ENCODE data around the gene HSD17B2. TPM values are rescaled to one million over a fixed set of nuclear protein-coding genes. Genes with fewer than 3 reads are reported as not detected.

Gene HSD17B2
- total RNA-seq, 4 donors from 2014 or later, result 0.22 to 0.29 TPM; not detected in 2

- no peaks in the 10 kb centered on the region for H3K27me3 ChIP-seq
- TF ChIP-seq POLR2A (IDR thresholded peaks at IDR 0.05) (no peak), CTCF (IDR thresholded peaks at IDR 0.05 in 4 of 5, conservative IDR thresholded peaks at IDR 0.05 in 1 of 5) (no peak)
- in situ Hi-C loops (cut with MboI; ENCODE audit: low sequenced_read_pairs in 4 of 4), result no loop called here
- DNase-seq (no peak), ATAC-seq (no peak)
- no peaks in the 10 kb centered on the region for H3K4me1 ChIP-seq
- H3K36me3 ChIP-seq, result peaks cover 0 to 5% of the 10 kb centered on the region in 2 donors
- intact Hi-C loops (cut with DNase I; ENCODE audit: low total_unique reads), result no loop called here
- no peaks in the 10 kb centered on the region for H3K9me3 ChIP-seq
- H3K4me3 ChIP-seq, result no peak overlapping the region
- H3K27ac ChIP-seq, result no peak overlapping the region
These were observed 111.9 kb downstream of the HSD17B2 start for GRCh38 chr16:82146957-82147356.

- no peak overlapping the region for H3K27ac ChIP-seq
- peaks cover 0 to 5% of the 10 kb centered on the region in 2 donors for H3K36me3 ChIP-seq
- no peak for DNase-seq
- intact Hi-C loops (cut with DNase I; ENCODE audit: low total_unique reads), result no loop called here
- TF ChIP-seq POLR2A (IDR thresholded peaks at IDR 0.05), result no peak
- TF ChIP-seq CTCF (IDR thresholded peaks at IDR 0.05 in 4 of 5, conservative IDR thresholded peaks at IDR 0.05 in 1 of 5), result no peak
- no peak for ATAC-seq
- in situ Hi-C loops (cut with MboI; ENCODE audit: low sequenced_read_pairs in 4 of 4), result no loop called here
- no peaks in the 10 kb centered on the region for H3K27me3 ChIP-seq
- H3K9me3 ChIP-seq, result no peaks in the 10 kb centered on the region
- H3K4me3 ChIP-seq, result no peak overlapping the region
- H3K4me1 ChIP-seq, result no peaks in the 10 kb centered on the region
These were observed 112.5 kb downstream of the HSD17B2 start for GRCh38 chr16:82147546-82147945.

Other genes with a start within 250 kb of the HSD17B2 start
- gene SDR42E1, start 23.8 kb upstream of the HSD17B2 start, total RNA-seq, result under 1 TPM in 1 of 4 donors, not detected in 3; 0.02 TPM
- 10 to 100 TPM in 2 of 4 donors, 1 to 10 TPM in 2; 6.1 to 12.0 (median 9.3) TPM for gene MPHOSPH6, start 135.0 kb downstream of the HSD17B2 start, total RNA-seq

All from gastrocnemius medialis (tissue), 4 donors.